D721Med (cell line): ENCODE measurements around the gene EEA1.

Experiments used
- DNase-seq: peaks from one replicate; pipeline ENCODE4 v3.0.0; 2011; ENCODE audit warnings: low spot score; ENCODE audit not compliant: insufficient read length
- FAIRE-seq: peaks from 2 replicates; lab custom pipeline; 2011; peaks lifted over from hg19 to GRCh38; lab: Jason Lieb, UNC
- TF ChIP-seq, protein P1 (sequence below): IDR thresholded peaks from 2 replicates; pipeline ENCODE4 v1.5.1; 2012; ENCODE audit warnings: mild to moderate bottlenecking, control low read depth; ENCODE audit not compliant: insufficient read depth; ENCODE audit errors: missing control alignments

The EEA1 gene

DNA sequence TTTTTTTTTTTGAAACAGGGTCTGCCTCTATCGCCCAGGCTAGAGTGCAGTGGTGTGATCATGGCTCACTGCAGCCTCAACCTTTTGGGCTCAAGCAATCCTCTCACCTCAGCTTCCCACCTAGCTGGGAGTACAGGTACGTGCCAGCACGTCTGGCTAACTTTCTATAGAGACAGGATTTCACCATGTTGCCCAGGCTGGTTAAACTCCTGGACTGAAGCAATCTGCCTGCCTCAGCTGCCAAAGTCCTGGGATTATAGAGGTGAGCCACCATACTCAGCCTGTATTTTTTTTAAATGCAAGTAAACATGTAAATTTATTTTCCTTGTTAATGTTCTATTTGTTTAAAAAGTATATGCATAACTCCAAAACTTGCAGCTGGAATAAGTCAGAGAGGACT is 80.4 kb downstream of the EEA1 start:
- TF ChIP-seq, protein P1, sequence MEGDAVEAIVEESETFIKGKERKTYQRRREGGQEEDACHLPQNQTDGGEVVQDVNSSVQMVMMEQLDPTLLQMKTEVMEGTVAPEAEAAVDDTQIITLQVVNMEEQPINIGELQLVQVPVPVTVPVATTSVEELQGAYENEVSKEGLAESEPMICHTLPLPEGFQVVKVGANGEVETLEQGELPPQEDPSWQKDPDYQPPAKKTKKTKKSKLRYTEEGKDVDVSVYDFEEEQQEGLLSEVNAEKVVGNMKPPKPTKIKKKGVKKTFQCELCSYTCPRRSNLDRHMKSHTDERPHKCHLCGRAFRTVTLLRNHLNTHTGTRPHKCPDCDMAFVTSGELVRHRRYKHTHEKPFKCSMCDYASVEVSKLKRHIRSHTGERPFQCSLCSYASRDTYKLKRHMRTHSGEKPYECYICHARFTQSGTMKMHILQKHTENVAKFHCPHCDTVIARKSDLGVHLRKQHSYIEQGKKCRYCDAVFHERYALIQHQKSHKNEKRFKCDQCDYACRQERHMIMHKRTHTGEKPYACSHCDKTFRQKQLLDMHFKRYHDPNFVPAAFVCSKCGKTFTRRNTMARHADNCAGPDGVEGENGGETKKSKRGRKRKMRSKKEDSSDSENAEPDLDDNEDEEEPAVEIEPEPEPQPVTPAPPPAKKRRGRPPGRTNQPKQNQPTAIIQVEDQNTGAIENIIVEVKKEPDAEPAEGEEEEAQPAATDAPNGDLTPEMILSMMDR, result no peak
- FAIRE-seq, result no peak
- no peak for DNase-seq

DNA sequence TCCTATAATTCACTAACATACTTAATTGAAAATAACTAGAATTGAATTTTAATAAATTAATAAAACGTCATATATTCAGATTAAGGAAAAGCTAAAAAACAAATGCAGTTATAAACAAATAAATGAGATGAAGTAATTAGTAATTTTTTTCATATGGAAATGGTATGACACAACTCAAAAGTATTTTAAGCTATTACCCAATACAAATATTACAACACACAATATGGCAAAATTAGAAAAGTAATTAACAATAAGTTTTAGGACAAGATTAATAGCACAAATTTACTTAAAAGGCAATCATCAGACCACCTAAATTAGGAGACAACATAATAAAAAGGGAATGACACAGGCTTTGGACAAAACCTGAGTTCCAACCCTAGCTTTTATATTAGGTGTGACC is 81.7 kb downstream of the EEA1 start:
- TF ChIP-seq, protein P1, result no peak
- DNase-seq, result no peak
- no peak for FAIRE-seq

- TF ChIP-seq, protein P1, result no peak
- DNase-seq (no peak), FAIRE-seq (no peak)
These were observed 83.8 kb downstream of the EEA1 start for GRCh38 chr12:92845329-92845728.

- TF ChIP-seq, protein P1, result no peak
- FAIRE-seq (peak; percentile 76), DNase-seq (no peak)
These were observed 84.8 kb downstream of the EEA1 start for GRCh38 chr12:92844151-92844763.

- DNase-seq, result no peak
- no peak for FAIRE-seq
- TF ChIP-seq, protein P1, result no peak
These were observed 99.3 kb downstream of the EEA1 start for GRCh38 chr12:92829686-92830282.

GRCh38 chr12:92828565-92828964 is 100.5 kb downstream of the EEA1 start:
- TF ChIP-seq, protein P1, result no peak
- no peak for DNase-seq
- FAIRE-seq, result no peak

GRCh38 chr12:92827836-92828431 is 101.2 kb downstream of the EEA1 start:
- no peak for DNase-seq
- no peak for FAIRE-seq
- TF ChIP-seq, protein P1, result peak; percentile 71
